Neural cell (in vitro differentiated cells): ENCODE measurements around the gene GIPC1. TPM values are rescaled to one million over a fixed set of nuclear protein-coding genes. Genes with fewer than 3 reads are reported as not detected.

Experiments used
- H2AFZ ChIP-seq: fragments of 200-600, 300-800 bp; sonication (generic), shearing (Covaris generic); 2 replicates; pipeline ENCODE4 v1.6.0; 2014; ENCODE audit warnings: low read depth, mild to moderate bottlenecking, antibody characterized with exemption, low read length, moderate library complexity
- H3F3A ChIP-seq: fragments of 200-600 bp; shearing (Covaris generic); 2 replicates; pipeline ENCODE4 v1.6.1; 2016; ENCODE audit warnings: mild to moderate bottlenecking, moderate library complexity, mixed read lengths, antibody characterized with exemption, low read length; ENCODE audit not compliant: insufficient read depth, poor library complexity, severe bottlenecking
- H3K27ac ChIP-seq: fragments of 200-600, 300-800 bp; sonication (generic), shearing (Covaris generic); 2 replicates; pipeline ENCODE4 v1.5.1; 2014; ENCODE audit warnings: mild to moderate bottlenecking, low read length, moderate library complexity
- H3K27me3 ChIP-seq: fragments of 300-800, 200-600 bp; sonication (generic), shearing (Covaris generic); 2 replicates; pipeline ENCODE4 v1.6.0; 2014; ENCODE audit warnings: mild to moderate bottlenecking, low read depth, low read length, moderate library complexity; ENCODE audit not compliant: insufficient read depth
- H3K36me3 ChIP-seq: fragments of 300-800, 200-600 bp; sonication (generic), shearing (Covaris generic); 2 replicates; pipeline ENCODE4 v1.5.1; 2014; ENCODE audit warnings: mild to moderate bottlenecking, antibody characterized with exemption, low read length, moderate library complexity; ENCODE audit not compliant: insufficient read depth
- H3K4me2 ChIP-seq: fragments of 300-800, 200-600 bp; sonication (generic), shearing (Covaris generic); 2 replicates; pipeline ENCODE4 v1.6.0; 2014; ENCODE audit warnings: mild to moderate bottlenecking, low read length
- H3K4me3 ChIP-seq: fragments of 300-800, 200-600 bp; sonication (generic), shearing (Covaris generic); 2 replicates; pipeline ENCODE4 v1.5.1; 2014; ENCODE audit warnings: mild to moderate bottlenecking, low read length, moderate library complexity
- H3K79me2 ChIP-seq: fragments of 200-600 bp; shearing (Covaris generic); replicated peaks from 2 replicates; pipeline ENCODE4 v1.6.0; 2014; ENCODE audit warnings: mild to moderate bottlenecking, low read length, moderate library complexity; ENCODE audit not compliant: insufficient read depth
- H3K9ac ChIP-seq: fragments of 300-800, 200-600 bp; sonication (generic), shearing (Covaris generic); 2 replicates; pipeline ENCODE4 v1.6.1; 2016; ENCODE audit warnings: mild to moderate bottlenecking, low read length, mixed read lengths
- H3K9me2 ChIP-seq: fragments of 200-600 bp; shearing (Covaris generic); 2 replicates; pipeline ENCODE4 v1.6.1; 2016; ENCODE audit warnings: mild to moderate bottlenecking, low read length, mixed read lengths; ENCODE audit not compliant: insufficient read depth
- H3K9me3 ChIP-seq: fragments of 200-600, 300-800 bp; sonication (generic), shearing (Covaris generic); 2 replicates; pipeline ENCODE4 v1.6.1; 2016; ENCODE audit warnings: mild to moderate bottlenecking, mixed run types, low read length, moderate library complexity, mixed read lengths
- H4K20me1 ChIP-seq: fragments of 200-600 bp; shearing (Covaris generic); 2 replicates; pipeline ENCODE4 v1.6.1; 2016; ENCODE audit warnings: mild to moderate bottlenecking, mixed run types; ENCODE audit not compliant: insufficient read depth
- CTCF ChIP-seq: fragments of 450-650 bp; IDR thresholded peaks from 2 replicates; pipeline ENCODE4 v1.5.1; 2014; ENCODE audit warnings: antibody characterized with exemption, mild to moderate bottlenecking, moderate library complexity; ENCODE audit not compliant: poor library complexity, severe bottlenecking
- EP300 ChIP-seq: fragments of 450-650 bp; conservative IDR thresholded peaks from 2 replicates; pipeline ENCODE4 v1.6.1; 2014; ENCODE audit warnings: antibody characterized with exemption, mild to moderate bottlenecking, moderate library complexity; ENCODE audit not compliant: poor library complexity, severe bottlenecking
- EZH2 ChIP-seq: fragments of 200-600, 300-800 bp; shearing (Covaris generic), sonication (generic); IDR thresholded peaks from 2 replicates; pipeline ENCODE4 v1.6.1; 2014; ENCODE audit warnings: antibody characterized with exemption, low read length, borderline replicate concordance, mild to moderate bottlenecking; ENCODE audit not compliant: insufficient read depth, poor library complexity, severe bottlenecking
- MXI1 ChIP-seq: fragments of 450-650 bp; conservative IDR thresholded peaks from 2 replicates; pipeline ENCODE4 v1.6.1; 2014; ENCODE audit warnings: antibody characterized with exemption, mild to moderate bottlenecking; ENCODE audit not compliant: poor library complexity, severe bottlenecking
- POLR2AphosphoS5 ChIP-seq: IDR thresholded peaks from 2 replicates; pipeline ENCODE4 v1.6.1; 2012
- RAD21 ChIP-seq: fragments of 450-650 bp; conservative IDR thresholded peaks from 2 replicates; pipeline ENCODE4 v1.6.1; 2014; ENCODE audit warnings: antibody characterized with exemption, mild to moderate bottlenecking, moderate library complexity
- REST ChIP-seq: IDR thresholded peaks from 2 replicates; pipeline ENCODE4 v1.6.1; 2012; ENCODE audit warnings: borderline replicate concordance
- SMC3 ChIP-seq: fragments of 450-650 bp; conservative IDR thresholded peaks from 2 replicates; pipeline ENCODE4 v1.6.1; 2014; ENCODE audit warnings: antibody characterized with exemption, mild to moderate bottlenecking, moderate library complexity; ENCODE audit not compliant: poor library complexity
- TAF1 ChIP-seq: IDR thresholded peaks from 2 replicates; pipeline ENCODE4 v1.6.1; 2012; ENCODE audit warnings: low read depth
- polyA plus RNA-seq: library from polyadenylated mRNA; depleted of rRNA; stranded (reverse); fragments of >200 nt; gene quantifications from 2 replicates; pipeline ENCODE4 v1.2.3, GENCODE V29; 2014

Gene GIPC1
- polyA plus RNA-seq, 1 donor from 2014 or later = 128 TPM

GRCh38 chr19:14514215-14514863 is 18.4 kb upstream of the GIPC1 start:
- no peaks in the 10 kb centered on the region for H3K9me2 ChIP-seq
- TF ChIP-seq RAD21 (no peak), REST (no peak), EZH2 (no peak)
- H3K79me2 ChIP-seq = peaks cover 21% of the 10 kb centered on the region
- no peaks in the 10 kb centered on the region for H3K36me3 ChIP-seq
- no peak overlapping the region for H3K27ac ChIP-seq
- no peak overlapping the region for H3K4me2 ChIP-seq
- no peaks in the 10 kb centered on the region for H4K20me1 ChIP-seq
- H2AFZ ChIP-seq = no peak overlapping the region
- H3K27me3 ChIP-seq = no peaks in the 10 kb centered on the region
- no peaks in the 10 kb centered on the region for H3K9me3 ChIP-seq
- no peak overlapping the region for H3K9ac ChIP-seq
- no peak overlapping the region for H3K4me3 ChIP-seq
- H3F3A ChIP-seq = no peaks in the 10 kb centered on the region

GRCh38 chr19:14512406-14512961 is 16.6 kb upstream of the GIPC1 start:
- H3K36me3 ChIP-seq = no peaks in the 10 kb centered on the region
- no peaks in the 10 kb centered on the region for H4K20me1 ChIP-seq
- H3K9ac ChIP-seq = no peak overlapping the region
- peaks cover 15% of the 10 kb centered on the region for H3K79me2 ChIP-seq
- no peak overlapping the region for H3K27ac ChIP-seq
- H3K9me3 ChIP-seq = no peaks in the 10 kb centered on the region
- no peak for TF ChIP-seq SMC3
- TF ChIP-seq POLR2AphosphoS5 = no peak
- no peak for TF ChIP-seq EP300
- TF ChIP-seq TAF1 = no peak
- no peak for TF ChIP-seq EZH2
- TF ChIP-seq RAD21 = no peak
- TF ChIP-seq REST = no peak
- no peak for TF ChIP-seq MXI1
- TF ChIP-seq CTCF = no peak
- H3K9me2 ChIP-seq = no peaks in the 10 kb centered on the region
- H3K27me3 ChIP-seq = no peaks in the 10 kb centered on the region
- no peak overlapping the region for H3K4me2 ChIP-seq
- H2AFZ ChIP-seq = no peak overlapping the region
- H3F3A ChIP-seq = no peaks in the 10 kb centered on the region
- H3K4me3 ChIP-seq = no peak overlapping the region
